ENCODE results near the gene LUC7L2.
"Not testable (repeated sequence)": the region's sequence is repeated elsewhere in the genome, so short reads cannot be mapped to it uniquely, and the experiment has no call there.

GRCh38 chr7:139357729-139358506 lies 1.8 kb upstream of the LUC7L2 start:
- TF ChIP-seq, protein P1, sequence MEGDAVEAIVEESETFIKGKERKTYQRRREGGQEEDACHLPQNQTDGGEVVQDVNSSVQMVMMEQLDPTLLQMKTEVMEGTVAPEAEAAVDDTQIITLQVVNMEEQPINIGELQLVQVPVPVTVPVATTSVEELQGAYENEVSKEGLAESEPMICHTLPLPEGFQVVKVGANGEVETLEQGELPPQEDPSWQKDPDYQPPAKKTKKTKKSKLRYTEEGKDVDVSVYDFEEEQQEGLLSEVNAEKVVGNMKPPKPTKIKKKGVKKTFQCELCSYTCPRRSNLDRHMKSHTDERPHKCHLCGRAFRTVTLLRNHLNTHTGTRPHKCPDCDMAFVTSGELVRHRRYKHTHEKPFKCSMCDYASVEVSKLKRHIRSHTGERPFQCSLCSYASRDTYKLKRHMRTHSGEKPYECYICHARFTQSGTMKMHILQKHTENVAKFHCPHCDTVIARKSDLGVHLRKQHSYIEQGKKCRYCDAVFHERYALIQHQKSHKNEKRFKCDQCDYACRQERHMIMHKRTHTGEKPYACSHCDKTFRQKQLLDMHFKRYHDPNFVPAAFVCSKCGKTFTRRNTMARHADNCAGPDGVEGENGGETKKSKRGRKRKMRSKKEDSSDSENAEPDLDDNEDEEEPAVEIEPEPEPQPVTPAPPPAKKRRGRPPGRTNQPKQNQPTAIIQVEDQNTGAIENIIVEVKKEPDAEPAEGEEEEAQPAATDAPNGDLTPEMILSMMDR (optimal IDR thresholded peaks at IDR 0.05 in 1 of 3, IDR thresholded peaks at IDR 0.05 in 1 of 3, conservative IDR thresholded peaks at IDR 0.05 in 1 of 3; ENCODE audit: extremely low read depth in 1 of 3, insufficient read depth in 2 of 3, low read length in 3 of 3) = not testable (repeated sequence)
- TF ChIP-seq EZH2 (IDR thresholded peaks at IDR 0.05; ENCODE audit: low read length) = not testable (repeated sequence)
